ENCODE measurements around the gene RPN1. TPM values are rescaled to one million over a fixed set of nuclear protein-coding genes. Genes with fewer than 3 reads are reported as not detected.
"Not testable (repeated sequence)": the region's sequence is repeated elsewhere in the genome, so short reads cannot be mapped to it uniquely, and the experiment has no call there.

The RPN1 gene
- total RNA-seq, 1 donor from 2014 or later, result 246 TPM

DNA sequence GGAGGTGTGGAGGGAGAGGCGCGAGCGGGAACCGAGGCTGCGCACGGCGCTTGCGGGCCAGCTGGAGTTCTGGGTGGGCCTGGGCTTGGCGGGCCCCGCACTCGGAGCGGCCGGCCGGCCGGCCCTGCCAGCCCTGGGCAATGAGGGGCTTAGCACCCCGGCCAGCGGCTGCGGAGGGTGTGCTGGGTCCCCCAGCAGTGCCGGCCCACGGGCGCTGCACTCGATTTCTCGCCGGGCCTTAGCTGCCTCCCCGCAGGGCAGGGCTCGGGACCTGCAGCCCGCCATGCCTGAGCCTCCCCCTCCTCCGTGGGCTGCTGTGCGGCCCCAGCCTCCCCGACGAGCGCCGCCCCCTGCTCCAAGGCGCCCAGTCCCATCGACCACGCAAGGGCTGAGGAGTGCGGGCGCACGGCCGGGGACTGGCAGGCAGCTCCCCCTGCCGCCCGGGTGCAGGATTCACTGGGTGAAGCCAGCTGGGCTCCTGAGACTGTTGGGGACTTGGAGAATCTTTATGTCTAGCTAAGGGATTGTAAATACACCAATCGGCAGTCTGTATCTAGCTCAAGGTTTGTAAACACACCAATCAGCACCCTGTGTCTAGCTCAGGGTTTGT lies 2.9 kb upstream of the RPN1 start:
- not testable (repeated sequence) for DNase-seq (ENCODE audit: low spot score in 2 of 2); FAIRE-seq

DNA sequence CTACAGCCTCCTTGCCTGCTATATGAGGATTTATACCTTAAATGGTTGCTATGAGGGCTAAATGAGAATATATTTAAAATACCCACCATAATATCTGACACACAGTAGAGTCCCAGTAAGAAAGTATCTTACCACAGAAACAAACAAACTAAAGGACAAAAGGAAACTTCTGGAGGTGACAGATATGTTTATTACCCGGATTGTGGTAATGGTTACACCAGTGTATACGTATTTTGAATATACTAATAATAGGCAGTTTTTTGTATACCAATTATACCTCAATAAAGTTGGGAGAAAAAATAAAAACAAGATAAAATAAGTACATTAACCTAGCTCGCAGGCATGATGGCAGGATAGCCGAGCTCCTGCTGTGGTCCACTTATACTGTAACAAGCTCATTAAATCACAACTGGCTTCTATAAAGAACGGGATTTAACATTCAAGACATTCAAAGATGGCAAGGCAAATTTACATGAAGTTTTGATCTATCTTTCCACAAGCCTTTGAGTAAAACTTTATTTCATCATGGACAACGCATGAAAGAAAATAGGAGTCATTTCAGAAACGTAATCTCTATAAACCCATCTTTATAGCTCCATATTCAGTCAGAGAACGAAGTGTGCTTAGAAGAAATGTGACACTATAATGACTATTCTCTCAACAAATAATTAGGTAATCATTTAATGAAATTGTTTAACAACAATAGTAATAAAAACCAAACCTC lies 1.5 kb downstream of the RPN1 start:
- FAIRE-seq, result no peak
- no peak for DNase-seq (ENCODE audit: low spot score in 2 of 2)

DNA sequence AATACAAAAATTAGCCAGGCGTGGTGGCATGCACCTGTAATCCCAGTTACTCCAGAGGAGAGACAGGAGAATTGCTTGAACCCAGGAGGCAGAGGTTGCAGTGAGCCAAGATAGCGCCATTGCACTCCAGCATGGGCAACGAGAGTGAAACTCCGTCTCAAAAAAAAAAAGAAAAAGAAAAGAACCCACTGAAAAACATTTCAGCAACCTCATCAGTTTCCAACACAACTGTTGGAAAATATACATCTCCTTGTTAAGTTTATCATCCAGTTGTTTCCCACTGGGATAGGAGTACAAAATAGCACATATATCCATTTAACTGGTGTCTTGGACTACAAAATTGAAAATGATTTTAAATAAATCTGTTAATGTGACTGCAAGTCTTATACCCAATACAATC lies 2.2 kb downstream of the RPN1 start:
- FAIRE-seq (no peak), DNase-seq (ENCODE audit: low spot score in 2 of 2) (no peak)

DNA sequence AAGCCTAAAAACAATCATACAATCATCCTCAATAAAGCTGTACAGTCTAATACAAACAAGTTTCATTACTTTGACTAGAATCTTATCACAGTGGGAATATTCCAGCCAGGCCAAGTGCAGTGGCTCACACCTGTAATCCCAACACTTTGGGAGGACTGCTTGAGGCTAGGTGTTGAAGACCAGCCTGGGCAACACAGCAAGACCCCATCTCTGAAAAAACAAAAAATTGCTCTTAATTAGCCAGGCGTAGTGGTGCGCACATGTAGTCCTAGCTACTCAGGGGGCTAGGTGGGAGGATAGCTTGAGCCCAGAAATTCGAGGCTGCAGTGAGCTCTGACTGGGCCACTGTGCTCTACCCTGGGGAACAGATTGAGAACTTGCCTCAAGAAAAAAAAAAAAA lies 3.3 kb downstream of the RPN1 start:
- FAIRE-seq (no peak), DNase-seq (ENCODE audit: low spot score in 2 of 2) (no peak)

DNA sequence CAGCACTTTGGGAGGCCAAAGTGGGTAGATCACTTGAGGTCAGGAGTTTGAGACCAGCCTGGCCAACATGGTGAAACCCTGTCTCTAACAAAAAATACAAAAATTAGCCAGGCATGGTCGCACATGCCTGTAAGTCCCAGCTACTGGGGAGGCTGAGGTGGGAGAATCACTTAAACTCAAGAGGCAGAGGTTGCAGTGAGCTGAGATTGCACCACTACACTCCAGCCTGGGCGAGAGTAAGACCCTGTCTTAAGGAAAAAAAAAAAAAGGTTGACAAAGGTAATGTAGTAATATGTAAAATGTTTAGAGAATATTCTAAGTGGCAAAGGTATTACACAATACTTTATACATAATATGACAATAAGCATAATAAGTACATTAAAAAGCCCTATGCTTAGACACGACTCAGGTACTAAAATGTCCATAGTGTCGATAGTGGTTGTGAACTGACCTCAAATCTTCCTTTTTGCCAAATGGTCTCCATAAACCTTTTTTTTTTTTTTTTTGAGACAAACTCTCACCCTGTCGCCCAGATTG lies 16.5 kb downstream of the RPN1 start:
- no peak for FAIRE-seq
- no peak for DNase-seq (ENCODE audit: low spot score in 2 of 2)

DNA sequence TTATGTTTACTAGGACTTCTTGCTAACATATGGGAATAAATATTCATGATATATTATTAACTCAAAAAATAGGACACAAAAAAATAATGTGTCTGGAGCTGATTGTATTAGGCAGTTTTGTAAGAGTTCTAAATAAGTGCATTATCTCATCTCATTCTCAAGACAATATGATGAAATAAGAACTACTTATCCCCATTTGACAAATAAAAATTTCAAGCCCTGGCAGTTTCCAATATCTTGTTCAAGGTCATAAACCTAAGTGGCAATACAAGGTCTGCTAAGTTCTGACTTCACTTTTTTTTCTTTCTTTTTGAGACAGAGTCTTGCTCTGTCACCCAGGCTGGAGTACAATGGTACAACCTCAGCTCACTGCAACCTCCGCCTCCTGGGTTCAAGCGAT lies 18.3 kb downstream of the RPN1 start:
- DNase-seq (ENCODE audit: low spot score in 2 of 2) (no peak), FAIRE-seq (no peak)

DNA sequence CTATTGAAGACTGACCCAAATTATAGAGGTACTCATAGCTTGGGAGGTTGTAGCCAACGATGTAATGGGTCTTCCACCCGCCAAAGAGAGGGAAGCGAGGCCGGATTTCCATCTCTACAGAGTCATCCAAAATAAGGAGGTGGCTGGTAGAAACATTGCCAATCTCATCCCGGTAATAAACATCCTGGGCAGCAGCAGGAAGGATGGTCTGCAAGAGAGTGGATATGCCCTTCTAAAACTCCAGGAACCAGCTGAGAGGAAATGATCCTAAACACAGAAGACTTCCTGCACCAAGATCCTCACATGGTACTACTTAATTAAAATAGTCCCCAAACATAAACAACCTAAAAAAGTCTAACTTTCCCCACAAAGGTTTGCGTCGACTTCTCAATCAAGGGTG lies 20.7 kb downstream of the RPN1 start:
- FAIRE-seq, result no peak
- DNase-seq (ENCODE audit: low spot score in 2 of 2), result no peak

GRCh38 chr3:128625409-128625945 lies 25.1 kb downstream of the RPN1 start:
- DNase-seq (ENCODE audit: low spot score in 2 of 2), result no peak
- no peak for FAIRE-seq

DNA sequence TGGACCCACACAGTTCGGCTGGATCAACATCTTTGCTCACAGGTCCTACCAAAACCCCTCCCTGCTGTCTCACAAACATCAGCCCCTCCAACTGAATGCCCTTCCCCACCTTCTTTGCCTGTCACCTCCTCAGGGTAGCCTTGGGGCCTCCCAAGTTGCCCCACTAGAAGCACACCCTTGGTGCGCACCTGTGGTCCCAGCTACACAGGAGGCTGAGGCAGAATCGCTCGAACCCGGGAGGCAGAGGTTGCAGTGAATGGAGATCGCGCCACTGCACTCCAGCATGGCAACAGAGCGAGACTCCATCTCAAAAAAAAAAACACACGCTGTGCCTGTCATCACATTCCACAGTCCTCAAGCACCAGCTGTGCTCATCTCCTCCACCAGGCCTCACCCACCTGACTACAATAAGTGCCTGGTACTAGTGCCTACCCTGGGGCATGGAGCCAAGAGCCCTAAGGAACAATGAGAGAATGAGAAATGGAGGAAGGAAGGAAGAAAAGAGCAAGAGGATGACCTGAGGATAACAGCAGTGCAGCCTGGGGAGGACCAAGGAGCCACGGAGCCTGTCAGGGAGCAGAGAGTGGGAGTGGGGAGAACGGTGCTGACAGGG lies 26.0 kb downstream of the RPN1 start:
- no peak for FAIRE-seq
- DNase-seq (ENCODE audit: low spot score in 2 of 2), result no peak

DNA sequence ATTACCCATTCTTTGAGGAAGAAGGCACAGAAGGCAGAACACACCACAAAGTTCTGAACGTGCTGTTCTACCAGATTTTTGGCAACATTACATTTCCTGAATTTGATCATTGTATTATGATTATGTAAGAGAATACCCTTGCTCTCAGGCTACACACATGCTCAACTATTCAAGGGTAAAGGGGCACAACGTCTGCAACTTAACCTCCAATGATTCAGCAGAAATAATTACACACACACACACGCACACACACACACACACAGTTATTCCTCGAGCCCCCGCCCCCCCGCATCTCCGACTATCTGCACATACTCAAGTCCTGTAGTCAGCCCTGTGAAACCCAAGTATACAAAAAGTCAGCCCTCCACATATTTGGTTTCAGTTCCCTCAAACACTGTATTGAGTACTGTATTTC lies 26.8 kb downstream of the RPN1 start:
- no peak for FAIRE-seq

GRCh38 chr3:128621931-128622330 lies 28.7 kb downstream of the RPN1 start:
- DNase-seq (ENCODE audit: low spot score in 2 of 2) (no peak), FAIRE-seq (no peak)

More for the DNA sequence above, 26.8 kb downstream of the RPN1 start:
- no peak for DNase-seq (ENCODE audit: low spot score in 2 of 2)

DNA sequence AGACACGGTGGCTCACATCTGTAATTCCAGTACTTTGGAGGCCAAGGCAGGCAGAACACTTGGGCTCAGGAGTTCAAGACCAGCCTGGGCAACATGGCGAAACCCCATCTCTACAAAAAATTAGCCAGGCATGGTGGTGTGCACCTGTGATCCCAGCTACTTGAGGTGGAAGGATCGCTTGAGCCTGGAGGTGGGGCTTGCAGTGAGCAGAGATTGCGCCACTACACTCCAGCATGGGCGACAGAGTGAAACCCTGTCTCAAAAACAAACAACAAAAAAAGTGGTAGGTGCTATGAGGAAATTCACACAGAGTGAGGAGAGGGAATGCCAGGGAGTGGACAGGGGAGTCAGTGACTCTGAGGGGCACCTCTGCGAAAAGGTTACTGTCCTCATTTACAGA lies 29.4 kb downstream of the RPN1 start:
- FAIRE-seq (no peak), DNase-seq (ENCODE audit: low spot score in 2 of 2) (no peak)

DNA sequence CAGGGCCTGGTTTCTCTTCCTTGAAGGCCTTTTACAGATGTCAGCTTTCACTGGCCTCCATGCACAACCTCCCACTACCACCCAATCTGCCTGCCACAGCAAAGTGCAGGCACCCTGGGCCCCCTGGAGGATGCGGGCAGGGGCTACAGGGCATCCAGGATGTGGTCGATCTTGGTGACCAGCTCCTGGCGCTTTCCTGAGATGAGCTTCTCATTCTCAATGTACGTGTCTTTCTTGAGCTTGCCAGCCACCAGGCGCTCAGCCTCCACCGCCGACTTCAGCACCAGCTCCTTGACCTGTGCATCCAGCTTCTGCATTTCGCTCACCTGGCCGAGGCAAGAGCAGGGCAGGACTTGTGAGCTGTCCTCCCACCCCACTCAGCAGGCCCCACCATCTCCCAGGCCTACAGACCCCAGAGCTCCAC lies 30.3 kb downstream of the RPN1 start:
- FAIRE-seq, result no peak
- no peak for DNase-seq (ENCODE audit: low spot score in 2 of 2)

GRCh38 chr3:128619146-128619890 lies 31.3 kb downstream of the RPN1 start:
- FAIRE-seq, result no peak
- no peak for DNase-seq (ENCODE audit: low spot score in 2 of 2)

GRCh38 chr3:128618398-128618726 lies 32.3 kb downstream of the RPN1 start:
- DNase-seq (ENCODE audit: low spot score in 2 of 2) (no peak), FAIRE-seq (no peak)

- no peak for FAIRE-seq
These were observed 32.8 kb downstream of the RPN1 start for GRCh38 chr3:128617557-128618397.

DNA sequence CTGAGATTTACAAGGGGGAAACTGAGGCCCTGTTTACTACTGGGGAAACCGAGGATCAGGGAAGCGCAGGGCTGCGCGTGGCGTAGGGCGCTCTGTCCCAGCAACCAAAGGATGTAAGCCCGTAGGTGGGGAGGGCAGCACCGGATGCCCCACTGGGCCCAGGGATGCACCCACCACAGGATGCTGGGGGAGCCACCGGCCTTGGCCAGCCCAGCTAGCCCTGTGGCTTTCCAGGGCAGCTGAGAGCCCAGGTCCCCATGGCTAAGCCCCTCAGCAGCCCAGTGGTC lies 33.4 kb downstream of the RPN1 start:
- FAIRE-seq, result no peak
- DNase-seq (ENCODE audit: low spot score in 2 of 2), result no peak

More at GRCh38 chr3:128617557-128618397, 32.8 kb downstream of the RPN1 start:
- DNase-seq (ENCODE audit: low spot score in 2 of 2), result peak; percentile 95 to 100

DNA sequence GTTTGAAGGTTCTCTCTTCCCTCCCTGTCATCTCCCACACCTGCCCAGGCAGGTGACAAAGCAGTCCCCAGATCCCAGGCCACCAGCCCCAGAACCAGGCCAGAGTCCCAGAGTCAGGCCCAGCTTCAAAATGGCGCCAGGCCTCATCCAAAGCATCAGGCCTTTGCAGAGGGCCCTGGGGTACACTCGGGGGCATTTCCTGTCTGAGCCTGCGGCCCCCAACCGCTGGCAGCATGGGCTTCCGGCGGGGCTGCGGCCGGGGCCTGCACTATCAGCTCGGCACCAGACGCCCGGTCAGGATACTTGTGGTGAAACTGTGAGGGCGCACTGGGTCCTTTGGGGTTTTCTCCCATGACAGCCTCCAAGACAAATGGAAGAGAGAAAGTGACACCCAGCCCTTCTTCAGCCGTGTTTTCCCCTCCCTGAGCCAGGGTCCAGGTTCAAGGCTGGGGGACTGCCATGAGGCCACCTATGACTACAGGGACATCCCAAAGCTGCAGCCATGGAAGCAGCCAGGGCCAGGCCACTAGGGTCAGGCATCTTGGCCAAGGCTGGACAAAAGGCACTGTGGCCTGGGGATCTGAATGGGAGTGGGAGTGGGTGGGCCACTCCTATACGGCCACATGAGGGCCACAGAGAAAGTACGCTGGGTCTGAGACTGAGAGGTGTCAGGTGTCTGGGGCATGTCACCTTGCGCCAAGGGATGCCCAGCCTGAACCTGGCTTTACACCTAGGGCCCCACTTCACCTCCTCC lies 33.9 kb downstream of the RPN1 start:
- FAIRE-seq (no peak), DNase-seq (ENCODE audit: low spot score in 2 of 2) (peak in 1 of 2 donors; percentile 22)

DNA sequence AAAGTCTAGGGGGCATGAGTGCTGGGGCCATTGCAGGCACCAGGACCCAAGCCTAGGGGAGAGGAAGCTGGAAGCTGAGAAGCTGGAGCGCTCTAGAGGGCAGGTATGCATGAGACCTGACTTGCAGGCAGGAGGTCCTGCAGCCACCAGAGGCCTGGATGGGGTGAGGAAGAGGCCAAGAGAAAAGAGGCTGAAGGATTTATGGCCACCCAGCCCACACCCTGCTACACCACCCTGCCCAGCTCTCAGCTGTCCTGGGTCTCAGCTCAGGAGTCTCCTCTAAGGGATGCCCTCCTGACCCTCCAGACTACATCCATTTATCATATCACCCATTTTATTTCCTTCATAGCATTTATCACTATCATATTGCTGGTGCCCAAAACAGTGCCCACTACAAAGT lies 36.5 kb downstream of the RPN1 start:
- FAIRE-seq (no peak), DNase-seq (ENCODE audit: low spot score in 2 of 2) (no peak)

Data from frontal cortex (tissue), 4 donors.